GM04503 (cell line): Measurements from ENCODE around the gene TNK1.
"Not testable (repeated sequence)": the region's sequence is repeated elsewhere in the genome, so short reads cannot be mapped to it uniquely, and the experiment has no call there.

Source experiments
- DNase-seq: peaks from one replicate; pipeline ENCODE4 v3.0.0-alpha.2; 2012; ENCODE audit warnings: low read depth

TNK1 gene

GRCh38 chr17:7355573-7355972 is 25.3 kb upstream of the TNK1 start:
- DNase-seq: no peak

- no peak for DNase-seq
Observed at GRCh38 chr17:7356072-7356549, 24.8 kb upstream of the TNK1 start.

GRCh38 chr17:7356756-7357155 is 24.1 kb upstream of the TNK1 start:
- DNase-seq: no peak

- DNase-seq: no peak
Observed at GRCh38 chr17:7357381-7357780, 23.5 kb upstream of the TNK1 start.

GRCh38 chr17:7361906-7362305 is 19.0 kb upstream of the TNK1 start:
- no peak for DNase-seq

GRCh38 chr17:7363311-7363710 is 17.6 kb upstream of the TNK1 start:
- DNase-seq: no peak

GRCh38 chr17:7365963-7366362 is 14.9 kb upstream of the TNK1 start:
- not testable (repeated sequence) for DNase-seq

- no peak for DNase-seq
Observed at GRCh38 chr17:7367083-7367482, 13.8 kb upstream of the TNK1 start.

GRCh38 chr17:7367918-7368598 is 12.8 kb upstream of the TNK1 start:
- no peak for DNase-seq

- not testable (repeated sequence) for DNase-seq
Observed at GRCh38 chr17:7368599-7368994, 12.3 kb upstream of the TNK1 start.

DNA sequence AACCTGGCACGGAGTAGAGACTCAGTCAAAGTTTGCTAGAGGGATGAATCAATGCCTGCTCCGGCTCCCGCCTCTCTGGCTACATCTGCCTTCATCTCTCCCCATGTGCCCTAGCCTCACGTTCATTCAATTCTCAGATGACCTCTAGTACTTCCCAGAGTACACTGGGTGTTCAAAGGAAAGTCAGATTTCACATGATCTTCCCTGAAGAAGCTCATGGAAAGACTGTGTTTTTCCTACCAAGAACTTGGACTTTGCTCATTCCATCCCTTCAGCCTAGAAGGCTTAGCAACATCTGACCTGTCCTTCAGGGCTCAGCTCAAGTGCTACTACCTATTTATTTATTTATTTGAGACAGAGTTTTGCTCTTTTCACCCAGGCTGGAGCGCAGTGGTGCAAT is 11.1 kb upstream of the TNK1 start:
- DNase-seq: no peak

GRCh38 chr17:7370853-7371252 is 10.0 kb upstream of the TNK1 start:
- DNase-seq: no peak

DNA sequence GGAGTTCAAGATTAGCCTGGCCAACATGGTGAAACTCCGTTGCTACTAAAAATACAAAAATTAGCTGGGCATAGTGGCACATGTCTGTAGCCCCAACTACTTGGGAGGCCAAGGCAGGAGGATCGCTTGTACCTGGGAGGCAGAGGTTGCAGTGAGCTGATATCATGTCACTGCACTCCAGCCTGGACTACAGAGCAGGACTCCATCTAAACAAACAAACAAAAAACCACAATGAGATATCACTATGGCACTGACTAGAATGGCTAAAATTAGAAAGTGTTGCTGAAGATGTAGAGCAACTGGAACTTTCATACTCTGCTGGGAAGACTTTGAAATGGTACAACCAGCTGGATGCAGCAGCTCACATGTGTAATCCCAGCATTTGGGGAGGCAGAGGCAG is 6.5 kb upstream of the TNK1 start:
- no peak for DNase-seq

- no peak for DNase-seq
Observed at GRCh38 chr17:7379134-7379533, 1.8 kb upstream of the TNK1 start.

DNA sequence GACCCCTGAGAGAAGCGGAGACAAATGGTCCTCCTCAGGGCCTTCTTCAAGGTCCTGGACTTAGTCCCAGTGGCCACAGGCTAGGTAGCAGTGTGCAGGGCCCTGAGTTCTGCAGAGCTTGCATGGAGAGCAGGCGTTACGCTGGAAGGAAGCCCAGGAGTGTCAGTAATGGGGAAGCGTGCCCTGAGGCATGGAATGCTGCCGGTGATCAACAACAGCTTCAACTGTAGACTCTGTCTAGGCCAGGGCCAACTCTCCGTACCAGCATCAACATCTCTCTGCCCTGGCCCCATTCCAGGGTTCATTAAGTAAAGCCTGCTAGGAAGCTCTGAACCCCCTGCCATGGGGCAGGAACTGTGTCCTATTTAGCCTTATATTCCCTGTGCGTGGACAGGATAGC is 568 bp upstream of the TNK1 start:
- DNase-seq: no peak

DNA sequence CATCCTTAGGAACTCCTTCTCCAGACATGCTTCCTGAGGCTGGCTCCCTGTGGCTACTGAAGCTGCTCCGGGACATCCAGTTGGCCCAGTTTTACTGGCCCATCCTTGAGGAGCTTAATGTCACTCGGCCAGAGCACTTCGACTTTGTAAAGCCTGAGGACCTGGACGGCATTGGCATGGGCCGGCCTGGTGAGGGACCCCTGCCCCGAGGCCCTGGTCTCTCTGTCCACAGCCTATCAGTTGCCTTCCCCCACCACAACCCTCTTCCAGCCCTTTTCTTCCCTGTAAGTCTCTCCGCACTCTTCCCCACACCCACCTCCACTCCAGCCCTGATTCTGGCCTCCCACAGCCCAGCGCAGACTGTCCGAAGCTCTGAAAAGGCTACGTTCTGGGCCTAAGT is 2.0 kb downstream of the TNK1 start:
- DNase-seq: no peak

DNA sequence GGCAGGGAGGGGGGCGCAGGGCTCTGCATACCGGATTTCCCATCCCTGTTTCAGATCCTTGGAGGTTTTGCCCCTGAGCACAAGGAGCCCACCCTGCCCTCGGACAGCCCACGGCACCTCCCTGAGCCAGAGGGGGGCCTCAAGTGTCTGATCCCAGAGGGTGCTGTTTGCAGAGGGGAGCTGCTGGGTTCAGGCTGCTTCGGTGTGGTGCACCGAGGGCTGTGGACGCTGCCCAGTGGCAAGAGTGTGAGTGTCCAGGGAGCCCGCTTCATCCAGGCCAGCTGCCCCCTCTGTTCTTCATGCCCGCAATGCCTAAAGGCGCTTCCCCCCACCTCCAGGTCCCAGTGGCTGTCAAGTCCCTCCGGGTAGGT is 2.5 kb downstream of the TNK1 start:
- no peak for DNase-seq

DNA sequence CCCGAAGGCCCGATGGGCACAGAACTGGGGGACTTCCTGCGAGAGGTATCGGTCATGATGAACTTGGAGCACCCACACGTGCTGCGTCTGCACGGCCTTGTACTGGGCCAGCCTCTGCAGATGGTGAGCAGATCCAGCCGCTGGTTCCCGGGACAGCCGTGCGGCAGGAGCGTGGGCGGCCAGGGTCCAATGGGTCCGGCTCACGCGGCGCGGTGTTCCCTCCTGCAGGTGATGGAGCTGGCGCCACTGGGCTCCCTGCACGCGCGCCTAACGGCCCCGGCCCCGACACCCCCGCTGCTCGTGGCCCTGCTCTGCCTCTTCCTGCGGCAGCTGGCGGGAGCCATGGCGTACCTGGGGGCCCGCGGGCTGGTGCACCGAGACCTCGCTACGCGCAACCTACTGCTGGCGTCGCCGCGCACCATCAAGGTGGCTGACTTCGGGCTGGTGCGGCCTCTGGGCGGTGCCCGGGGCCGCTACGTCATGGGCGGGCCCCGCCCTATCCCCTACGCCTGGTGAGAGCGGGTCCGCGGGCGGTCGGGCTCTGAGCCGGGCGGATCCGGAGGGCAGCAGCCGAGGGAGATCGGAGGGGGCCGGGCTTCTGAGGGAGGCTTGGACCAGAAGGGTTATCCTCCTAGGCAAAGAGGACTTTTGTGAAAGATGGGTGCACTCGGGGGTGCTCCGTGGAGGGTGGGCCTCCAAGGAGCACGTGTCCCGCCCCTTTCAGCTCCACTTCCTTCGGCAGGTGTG is 3.0 kb downstream of the TNK1 start:
- DNase-seq: no peak

GRCh38 chr17:7384489-7385081 is 3.7 kb downstream of the TNK1 start:
- no peak for DNase-seq

- no peak for DNase-seq
Observed at GRCh38 chr17:7388856-7389255, 8.0 kb downstream of the TNK1 start.

DNA sequence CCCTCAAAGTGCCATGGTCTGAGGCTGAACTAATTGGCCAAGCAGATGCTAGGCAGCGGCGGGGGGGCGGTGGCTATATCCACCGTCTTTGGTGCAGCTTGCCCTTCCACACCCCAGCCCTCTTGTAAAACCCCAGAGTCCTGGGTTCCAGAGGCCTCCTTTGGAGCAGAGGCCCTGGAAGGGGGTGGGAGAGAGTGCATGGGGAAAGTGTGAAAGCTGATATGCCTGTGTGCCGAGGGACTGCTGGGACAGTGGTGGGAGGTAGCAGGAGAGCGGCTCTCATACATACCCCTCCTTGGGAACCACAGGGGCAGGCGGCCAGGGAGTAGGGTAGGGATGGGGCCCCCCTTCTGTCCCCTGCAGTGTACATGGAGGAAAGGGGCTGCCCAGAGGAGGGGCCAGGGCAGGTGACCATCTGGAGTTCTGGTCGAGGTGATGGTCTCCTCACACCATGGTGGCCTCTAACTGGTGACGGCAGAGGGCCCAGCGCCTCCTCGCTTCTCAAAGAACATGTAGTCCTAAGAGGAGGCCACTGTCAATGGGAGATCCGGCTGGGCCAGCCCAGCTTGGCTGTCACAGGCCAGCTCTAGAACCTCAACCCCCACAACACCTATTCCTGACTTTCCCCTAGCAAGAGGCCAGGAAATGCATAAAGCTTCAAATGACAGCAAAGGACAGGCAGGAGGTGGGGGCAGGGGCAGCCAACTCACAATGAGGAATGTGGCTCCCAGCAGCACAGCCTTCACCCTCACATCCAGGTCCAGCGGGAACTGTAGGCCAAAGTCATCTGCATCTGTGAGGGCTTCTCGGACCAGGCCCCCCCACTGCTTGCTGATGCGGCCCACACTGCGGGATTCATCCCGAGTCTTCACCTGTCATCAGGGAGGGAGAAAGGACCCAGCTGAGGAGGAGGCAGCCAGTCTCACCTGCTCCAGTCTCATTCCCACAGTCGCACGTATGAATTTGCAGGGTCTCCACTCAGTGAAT is 9.3 kb downstream of the TNK1 start:
- DNase-seq: no peak

GRCh38 chr17:7391307-7391706 is 10.4 kb downstream of the TNK1 start:
- DNase-seq: no peak
